Kidney (tissue), 14 donors: Measurements from ENCODE around the gene MFN2. TPM values are rescaled to one million over a fixed set of nuclear protein-coding genes. Genes with fewer than 3 reads are reported as not detected.

Source experiments
- DNase-seq, 5 donors: peaks; one replicate each; pipeline ENCODE4 v3.0.0-alpha.2; 2013 to 2020
- FAIRE-seq: peaks from 2 replicates; lab custom pipeline; 2012; peaks lifted over from hg19 to GRCh38; lab: Jason Lieb, UNC
- H3K27ac ChIP-seq, 2 donors: one replicate each; pipeline ENCODE4 v1.7.0; 2013; ENCODE audit warnings: low read depth in 2 of 2, low read length in 2 of 2, inconsistent platforms in 1 of 2
- H3K27me3 ChIP-seq: one replicate; pipeline ENCODE4 v1.7.1; 2013; ENCODE audit warnings: low read length, inconsistent platforms; ENCODE audit not compliant: control insufficient read depth, insufficient read depth
- H3K36me3 ChIP-seq, 3 donors: one replicate each; pipeline versions ENCODE4 v1.7.0 to v1.7.1; 2013; ENCODE audit warnings: low read length in 3 of 3, control low read depth in 1 of 3, inconsistent platforms in 1 of 3; ENCODE audit not compliant: insufficient read depth in 3 of 3, control insufficient read depth in 2 of 3
- H3K4me1 ChIP-seq, 3 donors: one replicate each; pipeline versions ENCODE4 v1.7.0 to v1.7.1; 2013; ENCODE audit warnings: low read length in 3 of 3, inconsistent platforms in 1 of 3, low read depth in 1 of 3; ENCODE audit not compliant: control insufficient read depth in 2 of 3, insufficient read depth in 2 of 3
- H3K4me3 ChIP-seq, 3 donors: one replicate each; pipeline versions ENCODE4 v1.7.0 to v1.8.1; 2013; ENCODE audit warnings: low read length in 3 of 3, control low read depth in 1 of 3, inconsistent platforms in 1 of 3
- H3K9ac ChIP-seq, 3 donors: one replicate each; pipeline versions ENCODE4 v1.7.0 to v1.7.1; 2013; ENCODE audit warnings: low read length in 3 of 3, control low read depth in 1 of 3, inconsistent platforms in 1 of 3
- H3K9me3 ChIP-seq, 3 donors: one replicate each; pipeline versions ENCODE4 v1.7.0 to v1.7.1; 2013; ENCODE audit warnings: low read length in 3 of 3, control low read depth in 1 of 3, inconsistent platforms in 1 of 3; ENCODE audit not compliant: control insufficient read depth in 2 of 3, insufficient read depth in 1 of 3
- CTCF ChIP-seq: IDR thresholded peaks from 3 replicates; pipeline ENCODE4 v1.5.1; 2012; ENCODE audit warnings: mild to moderate bottlenecking, moderate library complexity, borderline replicate concordance; ENCODE audit not compliant: insufficient read depth; ENCODE audit errors: extremely low read depth
- intact Hi-C: fragments of 100-400 bp; cut with DNase I; formaldehyde crosslinking; loops from one replicate; pipeline ENCODE4 v1.11.1; 2022
- polyA plus RNA-seq: library from polyadenylated mRNA; stranded (reverse); fragments of 350-450 nt; fragmentation: Illumina TruSeq; extraction: RNeasy Lipid Tissue Mini Kit (QIAGEN cat#74804); gene quantifications from one replicate; pipeline ENCODE4 v1.2.3, GENCODE V29; 2014; ENCODE audit warnings: low read depth, low replicate concordance; ENCODE audit not compliant: insufficient read depth
- total RNA-seq: library from RNA; stranded (reverse); fragmentation: NEBNext Ultra II Directional; extraction: Animal tissue kit (Norgen Biotek cat#: 25700); gene quantifications from one replicate; pipeline ENCODE4 v1.2.1, GENCODE V29; 2021
- donor health status: control.
- donor health status: control.
- donor health status: control.
- donor health status: control.
- donor health status: control.
- donor health status: DM: yes; HTN: yes; CAD: no.
- donor health status: Normal renal cell carcinoma (clear cell type).

The MFN2 gene
- total and polyA plus RNA-seq, 2 donors from 2014 or later: 41.1 to 77.6 TPM

- no peak for TF ChIP-seq CTCF
- DNase-seq (peak in 1 of 5 donors; percentile 7), FAIRE-seq (no peak)
- no peaks in the 10 kb centered on the region for H3K9me3 ChIP-seq
- H3K36me3 ChIP-seq: peaks cover 0 to 15% (median 12%) of the 10 kb centered on the region in 3 donors
- no peaks in the 10 kb centered on the region for H3K27me3 ChIP-seq
- intact Hi-C loops: no loop called here
- peaks cover 0 to 3% (median 0%) of the 10 kb centered on the region in 3 donors for H3K4me1 ChIP-seq
- no peak overlapping the region for H3K9ac ChIP-seq
- H3K27ac ChIP-seq: no peak overlapping the region
- H3K4me3 ChIP-seq: no peak overlapping the region
These were observed 35.9 kb downstream of the MFN2 start for GRCh38 chr1:12016182-12016581.

- H3K36me3 ChIP-seq: no peaks in the 10 kb centered on the region
- no peaks in the 10 kb centered on the region for H3K9me3 ChIP-seq
- DNase-seq (peak in 3 of 5 donors; percentile 35 to 43 (median 36)), FAIRE-seq (no peak)
- no peaks in the 10 kb centered on the region for H3K27me3 ChIP-seq
- peak overlapping the region; percentile 57 to 63 for H3K27ac ChIP-seq
- H3K4me3 ChIP-seq: peak overlapping the region; percentile 53 to 78 (median 56)
- H3K9ac ChIP-seq: peak overlapping the region; percentile 42 to 81 (median 56)
- H3K4me1 ChIP-seq: no peaks in the 10 kb centered on the region
- intact Hi-C loops: no loop called here
- no peak for TF ChIP-seq CTCF
These were observed 39.7 kb downstream of the MFN2 start for GRCh38 chr1:12019858-12020509.

GRCh38 chr1:12021616-12022015 lies 41.4 kb downstream of the MFN2 start:
- no peak overlapping the region for H3K9ac ChIP-seq
- no peak overlapping the region for H3K27ac ChIP-seq
- FAIRE-seq (no peak), DNase-seq (no peak)
- no peaks in the 10 kb centered on the region for H3K4me1 ChIP-seq
- intact Hi-C loops: no loop called here
- no peak overlapping the region for H3K4me3 ChIP-seq
- no peak for TF ChIP-seq CTCF
- H3K9me3 ChIP-seq: no peaks in the 10 kb centered on the region
- peaks cover 0 to 6% (median 0%) of the 10 kb centered on the region in 3 donors for H3K36me3 ChIP-seq
- no peaks in the 10 kb centered on the region for H3K27me3 ChIP-seq

- Histone ChIP-seq H3K4me1 (no peaks in the 10 kb centered on the region), H3K27ac (no peak overlapping the region), H3K9ac (no peak overlapping the region), H3K27me3 (no peaks in the 10 kb centered on the region), H3K36me3 (peaks cover 0 to 7% (median 0%) of the 10 kb centered on the region in 3 donors), H3K4me3 (no peak overlapping the region), H3K9me3 (no peaks in the 10 kb centered on the region)
- DNase-seq (no peak), FAIRE-seq (no peak)
- no peak for TF ChIP-seq CTCF
- intact Hi-C loops: no loop called here
These were observed 41.8 kb downstream of the MFN2 start for GRCh38 chr1:12022036-12022435.
